ENCODE measurements around the gene ASIC1.

DNA sequence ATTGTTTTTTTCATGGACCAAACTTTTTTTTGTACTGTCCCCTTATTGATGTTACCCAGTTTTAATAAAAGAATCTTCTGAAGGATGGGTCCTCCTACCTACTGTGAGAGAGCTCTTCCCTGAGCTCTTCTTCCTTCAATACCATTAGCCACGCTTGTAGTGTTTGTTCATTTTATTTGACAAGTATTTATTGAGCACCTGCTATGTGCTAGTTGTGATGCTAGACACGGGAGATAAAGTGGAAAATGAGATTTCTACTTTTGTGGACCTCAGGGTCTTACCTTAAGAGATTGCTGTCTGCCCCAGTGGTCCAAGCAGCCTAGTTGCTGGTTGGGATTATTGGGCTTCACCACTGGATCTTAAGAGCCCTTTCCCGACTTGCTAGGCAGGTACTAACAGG lies 43.2 kb downstream of the ASIC1 start:
- TF ChIP-seq, protein P1, sequence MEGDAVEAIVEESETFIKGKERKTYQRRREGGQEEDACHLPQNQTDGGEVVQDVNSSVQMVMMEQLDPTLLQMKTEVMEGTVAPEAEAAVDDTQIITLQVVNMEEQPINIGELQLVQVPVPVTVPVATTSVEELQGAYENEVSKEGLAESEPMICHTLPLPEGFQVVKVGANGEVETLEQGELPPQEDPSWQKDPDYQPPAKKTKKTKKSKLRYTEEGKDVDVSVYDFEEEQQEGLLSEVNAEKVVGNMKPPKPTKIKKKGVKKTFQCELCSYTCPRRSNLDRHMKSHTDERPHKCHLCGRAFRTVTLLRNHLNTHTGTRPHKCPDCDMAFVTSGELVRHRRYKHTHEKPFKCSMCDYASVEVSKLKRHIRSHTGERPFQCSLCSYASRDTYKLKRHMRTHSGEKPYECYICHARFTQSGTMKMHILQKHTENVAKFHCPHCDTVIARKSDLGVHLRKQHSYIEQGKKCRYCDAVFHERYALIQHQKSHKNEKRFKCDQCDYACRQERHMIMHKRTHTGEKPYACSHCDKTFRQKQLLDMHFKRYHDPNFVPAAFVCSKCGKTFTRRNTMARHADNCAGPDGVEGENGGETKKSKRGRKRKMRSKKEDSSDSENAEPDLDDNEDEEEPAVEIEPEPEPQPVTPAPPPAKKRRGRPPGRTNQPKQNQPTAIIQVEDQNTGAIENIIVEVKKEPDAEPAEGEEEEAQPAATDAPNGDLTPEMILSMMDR (conservative IDR thresholded peaks at IDR 0.05; ENCODE audit: low read depth, low read length), result no peak
- TF ChIP-seq EZH2 (IDR thresholded peaks at IDR 0.05; ENCODE audit: borderline replicate concordance, low read depth, low read length, poor library complexity, severe bottlenecking), result no peak
